ENCODE measurements around the gene USP9X.
"Not testable (repeated sequence)": the region's sequence is repeated elsewhere in the genome, so short reads cannot be mapped to it uniquely, and the experiment has no call there.

USP9X gene

DNA sequence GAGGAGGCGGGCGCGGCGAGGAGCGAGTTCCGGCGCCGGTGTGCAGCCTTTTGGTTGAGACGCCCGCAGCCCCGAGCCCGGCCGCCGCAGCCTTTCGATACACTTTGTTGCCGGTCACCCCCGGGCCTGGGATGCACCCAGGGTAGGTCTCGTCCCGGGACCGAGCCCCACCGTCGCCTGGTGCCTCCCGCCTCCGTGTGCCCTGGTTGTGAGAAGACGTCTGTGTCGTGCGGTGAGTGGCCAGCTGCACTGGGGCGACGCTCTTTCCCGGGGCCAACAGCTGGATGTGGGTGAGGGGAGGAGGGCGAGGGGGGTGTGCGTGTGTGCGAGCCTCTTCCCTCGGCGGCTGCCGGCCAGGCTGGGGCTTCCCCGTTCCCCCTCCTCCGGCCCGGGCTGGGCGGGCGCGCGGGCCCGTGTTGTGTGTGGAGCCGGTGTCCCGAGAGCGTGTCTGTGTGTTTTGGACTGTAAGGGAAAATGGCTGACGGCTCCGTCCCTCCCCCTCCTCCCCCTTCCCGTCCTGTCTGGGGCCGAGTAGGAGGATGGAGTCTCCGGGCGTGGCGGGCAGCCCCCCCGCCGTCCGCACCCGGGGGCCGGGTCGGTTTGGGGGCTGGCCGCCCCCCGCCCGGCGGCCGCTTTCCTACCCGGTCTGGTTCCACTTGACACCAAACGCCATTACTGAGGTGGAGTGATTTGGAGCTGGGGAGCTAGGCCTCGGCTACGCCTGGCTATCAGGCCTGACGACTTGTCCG, 807 bp downstream of the USP9X start:
- DNase-seq: peak; percentile 39

DNA sequence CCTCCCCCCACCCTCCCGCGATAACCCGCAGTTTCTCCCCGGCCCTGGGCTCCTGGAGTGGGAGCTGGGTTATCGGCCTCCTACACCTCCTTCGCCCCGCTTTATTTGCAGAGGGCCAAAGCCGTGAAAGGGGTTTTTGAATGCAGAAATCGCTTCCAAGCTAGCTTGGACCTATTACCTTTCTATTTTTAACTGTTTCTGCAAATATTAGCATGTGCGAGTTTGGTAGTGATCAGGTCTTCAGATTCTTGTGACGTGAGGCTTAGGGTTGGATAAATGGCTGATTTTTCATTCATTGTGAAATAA, 1.3 kb downstream of the USP9X start:
- no peak for DNase-seq

DNA sequence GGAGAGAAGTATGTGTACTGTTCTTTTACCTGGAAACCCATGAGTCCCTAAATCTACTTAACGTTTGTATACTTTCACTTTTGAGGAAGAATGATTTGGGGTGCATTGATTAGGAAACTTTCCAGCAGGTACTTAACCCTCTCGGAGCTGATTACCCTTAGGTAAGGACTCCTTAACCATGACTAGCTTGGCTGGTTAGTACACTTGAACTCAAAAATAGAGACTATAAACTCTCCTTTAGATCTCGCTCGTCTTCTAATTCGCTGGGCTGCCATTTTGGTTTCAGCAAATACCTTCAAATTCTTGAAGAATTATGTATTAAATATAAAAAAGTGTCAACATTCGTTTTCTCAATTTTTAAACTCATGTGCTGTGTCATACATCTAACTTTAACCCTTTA, 2.0 kb downstream of the USP9X start:
- DNase-seq: no peak

DNA sequence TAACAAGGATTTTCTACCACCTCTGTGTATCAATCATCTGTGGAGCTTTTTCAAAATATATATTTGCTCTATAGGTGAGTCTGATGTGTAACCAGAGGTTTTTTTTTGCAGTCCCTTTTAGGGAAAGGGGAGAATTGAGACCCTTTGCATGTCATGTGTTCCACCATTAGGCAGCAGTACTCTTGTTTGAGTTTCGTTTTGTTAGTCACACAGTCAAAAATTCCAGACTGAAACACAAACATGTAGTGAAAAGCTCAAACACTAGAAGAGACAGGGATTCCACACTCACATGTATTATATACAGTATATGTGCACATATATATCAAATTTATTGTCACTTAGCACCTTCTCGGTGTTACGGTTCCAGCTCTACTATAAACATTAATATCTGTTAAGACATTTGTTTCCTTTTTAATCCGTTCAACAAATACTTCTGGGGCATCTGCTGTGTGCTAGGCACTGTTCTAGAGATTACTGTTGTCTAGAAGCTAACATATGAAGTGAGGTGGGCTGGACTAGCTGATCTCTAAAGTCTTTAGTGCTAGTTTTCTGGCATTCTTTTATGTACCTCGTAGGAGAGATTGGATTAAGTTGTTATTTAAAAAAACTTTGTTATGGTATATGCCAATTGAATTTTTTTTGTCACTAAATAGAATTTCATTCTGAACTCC, 5.5 kb downstream of the USP9X start:
- no peak for DNase-seq

DNA sequence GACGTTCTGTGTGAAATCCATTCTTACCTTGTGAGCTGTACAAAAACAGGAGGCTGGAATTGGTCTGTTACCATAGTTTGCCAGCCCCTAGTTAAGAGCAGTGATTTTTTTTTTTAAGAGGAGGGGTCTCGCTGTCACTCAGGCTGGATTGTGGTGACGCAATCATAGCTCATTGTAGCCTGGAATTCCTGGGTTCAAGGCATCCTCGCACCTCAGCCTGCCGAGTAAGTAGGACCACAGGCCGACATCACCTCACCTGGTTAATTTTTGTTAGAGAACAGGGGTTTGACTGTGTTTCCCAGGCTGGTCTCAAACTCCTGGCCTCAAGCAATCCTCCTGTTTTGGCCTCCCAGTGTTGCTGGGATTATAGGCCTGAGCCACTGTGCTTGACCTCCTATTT, 7.5 kb downstream of the USP9X start:
- DNase-seq: no peak

DNA sequence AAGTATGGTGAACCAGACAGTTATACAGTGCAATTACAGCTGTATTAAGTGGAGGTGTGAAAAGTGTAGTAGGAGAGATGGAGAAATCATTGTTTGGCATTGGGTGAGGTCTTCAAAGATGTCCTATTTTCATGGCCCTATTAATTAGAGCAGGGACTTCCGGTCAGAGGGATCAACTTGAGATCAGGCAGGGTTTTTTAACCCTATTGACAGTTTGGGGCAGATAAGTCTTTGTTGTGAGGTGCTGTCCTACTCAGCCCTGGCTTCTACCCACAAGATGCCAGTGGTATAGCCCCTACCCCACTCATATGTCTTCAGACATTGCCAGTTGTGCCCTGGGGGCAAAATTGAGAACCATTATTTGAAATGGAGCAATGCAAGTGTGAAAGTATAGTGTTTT, 9.9 kb downstream of the USP9X start:
- no peak for DNase-seq

DNA sequence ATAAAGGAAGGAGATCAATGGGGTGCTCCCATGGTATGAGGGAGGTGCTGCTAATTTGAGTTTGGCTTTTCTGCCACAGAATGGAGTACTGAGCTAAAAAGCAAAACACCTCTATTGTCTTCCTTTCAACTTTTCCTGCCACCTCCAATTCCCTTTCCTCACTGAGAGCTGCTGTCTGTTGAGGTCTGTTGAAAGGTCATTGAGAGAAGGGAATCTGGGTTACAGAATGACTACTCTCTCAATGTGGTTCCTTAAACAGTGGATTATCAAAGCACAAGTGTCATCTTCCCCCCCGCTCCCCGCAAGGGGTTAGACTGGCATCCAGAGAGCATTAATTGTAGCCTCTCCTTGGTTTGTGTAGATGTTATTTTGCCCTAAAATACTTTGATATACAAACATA, 10.7 kb downstream of the USP9X start:
- DNase-seq: no peak

DNA sequence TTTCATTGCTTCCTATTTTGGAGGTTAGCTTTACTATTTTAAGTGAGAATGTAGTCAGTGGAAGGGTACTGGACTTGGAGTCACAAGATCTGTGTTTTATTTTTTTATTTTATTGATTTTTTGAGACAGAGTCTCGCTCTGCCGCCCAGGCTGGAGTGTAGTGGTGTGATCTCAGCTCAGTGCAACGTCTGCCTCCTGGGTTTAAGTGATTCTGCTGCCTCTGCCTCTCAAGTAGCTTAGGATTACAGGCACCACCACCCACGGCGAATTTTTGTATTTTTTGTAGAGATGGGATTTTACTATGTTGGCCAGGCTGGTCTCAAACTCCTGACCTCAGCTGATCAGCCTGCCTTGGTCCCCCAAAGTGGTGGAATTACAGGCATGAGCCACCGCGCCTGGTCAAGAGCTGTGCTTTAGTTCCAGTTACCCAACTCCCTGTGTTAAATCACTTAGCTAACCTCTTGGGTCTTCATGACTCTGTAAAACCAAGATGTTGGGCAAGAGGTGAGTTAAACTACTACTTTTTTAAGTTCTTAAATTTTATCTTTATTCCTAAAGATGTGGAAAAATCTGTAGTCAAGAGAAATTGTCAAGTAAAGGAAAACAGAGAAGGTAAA, 11.2 kb downstream of the USP9X start:
- DNase-seq: no peak

DNA sequence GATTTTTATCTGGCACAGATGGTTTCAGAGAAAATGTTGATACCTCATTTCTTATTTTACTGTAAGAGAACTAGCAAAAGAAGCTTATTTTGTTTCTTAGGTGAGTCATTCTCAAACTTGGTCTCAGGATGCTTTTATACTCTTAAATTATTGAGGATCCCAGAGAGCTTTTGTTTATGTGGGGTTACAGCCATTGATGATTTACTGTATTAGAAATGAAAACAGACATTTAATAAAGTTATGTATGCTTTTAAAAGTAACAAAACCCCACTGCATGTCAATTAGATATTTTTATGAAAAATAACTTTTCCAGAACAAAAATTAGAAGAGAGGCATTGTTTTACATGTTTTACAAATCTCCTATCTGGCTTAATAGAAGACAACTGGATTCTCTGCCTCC, 12.1 kb downstream of the USP9X start:
- DNase-seq: no peak

DNA sequence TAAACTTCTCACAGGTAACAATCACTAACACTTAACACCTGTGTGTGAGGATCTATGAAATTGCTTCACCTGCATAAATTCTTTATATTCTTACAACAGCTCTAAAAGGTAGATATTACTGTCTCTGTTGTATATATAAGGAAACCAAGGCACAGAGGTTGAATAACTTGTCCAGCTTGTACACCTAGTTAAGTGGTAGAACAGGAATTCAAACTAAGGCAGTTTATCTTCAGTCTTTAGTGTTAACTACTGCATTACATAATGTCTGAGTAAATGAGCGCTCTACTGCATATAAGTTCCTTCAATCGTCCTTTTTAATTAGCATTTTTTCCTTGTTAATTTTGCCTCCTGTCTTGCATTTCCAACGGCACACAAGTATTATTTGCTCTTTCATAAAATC, 15.0 kb downstream of the USP9X start:
- no peak for DNase-seq

DNA sequence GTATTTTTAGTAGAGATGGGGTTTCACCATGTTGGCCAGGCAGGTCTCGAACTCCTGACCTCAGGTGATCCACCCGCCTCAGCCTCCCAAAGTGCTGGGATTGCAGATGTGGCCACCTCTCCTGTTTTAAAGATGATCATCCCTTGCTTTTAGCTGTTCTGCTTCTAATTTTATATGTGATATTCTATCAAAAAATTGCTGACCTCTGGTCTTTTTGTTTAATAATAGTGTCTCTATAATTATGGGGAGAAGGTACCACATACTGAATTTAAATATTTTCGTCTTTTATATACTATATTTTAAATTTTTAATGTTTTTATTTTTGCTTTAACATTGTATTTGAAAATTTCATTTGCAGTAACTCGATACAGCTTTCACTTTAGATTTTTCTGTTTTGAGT, 15.6 kb downstream of the USP9X start:
- no peak for DNase-seq

DNA sequence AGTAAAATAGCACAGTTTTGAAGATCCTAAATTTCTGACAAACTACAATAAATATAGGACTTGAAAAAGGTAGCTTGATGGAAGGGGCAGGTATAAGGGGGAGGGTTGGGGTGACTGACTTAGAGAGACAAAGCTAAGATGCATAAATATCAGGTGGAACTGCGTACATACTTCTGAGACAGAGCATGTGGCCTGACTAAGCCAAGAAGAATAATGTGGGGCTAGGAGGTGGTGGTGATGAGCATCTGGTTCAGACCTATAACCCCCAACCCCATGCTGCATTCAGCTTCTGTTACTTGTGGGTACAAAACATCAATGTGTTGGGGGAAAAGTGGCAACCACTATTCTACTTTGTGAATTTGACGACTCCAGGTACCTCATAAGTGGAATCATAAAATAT, 19.8 kb downstream of the USP9X start:
- DNase-seq: no peak

DNA sequence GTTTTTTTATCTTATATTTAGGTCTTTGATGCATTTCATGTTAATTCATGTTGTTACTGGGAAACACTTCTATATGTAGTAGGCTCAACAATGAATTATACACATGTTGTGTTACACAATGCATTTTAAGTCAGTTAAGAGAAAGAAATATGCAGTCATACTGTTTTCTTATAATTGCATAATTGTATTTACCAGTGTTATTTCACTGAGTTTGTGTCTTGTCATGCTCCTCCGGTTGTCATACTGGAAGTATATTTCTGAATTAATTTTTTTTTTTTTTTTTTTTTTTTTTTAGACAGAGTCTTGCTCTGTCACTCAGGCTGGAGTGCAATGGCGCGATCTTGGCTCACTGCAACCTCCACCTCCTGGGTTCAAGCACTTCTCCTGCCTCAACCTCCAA, 21.0 kb downstream of the USP9X start:
- DNase-seq: not testable (repeated sequence)

DNA sequence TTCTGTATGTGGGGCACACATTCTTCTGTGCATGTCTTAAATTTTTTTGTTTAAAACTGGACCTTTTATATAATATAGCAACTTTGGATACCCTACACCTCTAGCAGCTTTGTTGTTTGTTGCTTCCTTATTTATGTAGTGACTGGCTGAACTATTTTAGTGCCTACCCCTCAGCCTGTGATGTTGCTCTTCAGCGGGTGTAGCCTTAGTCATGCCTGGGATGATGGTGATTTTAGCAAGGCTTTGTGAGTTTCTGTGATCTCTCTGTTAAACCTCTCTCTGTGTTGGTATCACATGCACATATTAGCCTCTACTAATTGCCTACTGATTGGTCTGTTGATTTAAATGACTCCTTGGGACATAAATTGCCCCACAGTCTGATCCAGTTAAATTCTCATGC, 22.8 kb downstream of the USP9X start:
- no peak for DNase-seq

DNA sequence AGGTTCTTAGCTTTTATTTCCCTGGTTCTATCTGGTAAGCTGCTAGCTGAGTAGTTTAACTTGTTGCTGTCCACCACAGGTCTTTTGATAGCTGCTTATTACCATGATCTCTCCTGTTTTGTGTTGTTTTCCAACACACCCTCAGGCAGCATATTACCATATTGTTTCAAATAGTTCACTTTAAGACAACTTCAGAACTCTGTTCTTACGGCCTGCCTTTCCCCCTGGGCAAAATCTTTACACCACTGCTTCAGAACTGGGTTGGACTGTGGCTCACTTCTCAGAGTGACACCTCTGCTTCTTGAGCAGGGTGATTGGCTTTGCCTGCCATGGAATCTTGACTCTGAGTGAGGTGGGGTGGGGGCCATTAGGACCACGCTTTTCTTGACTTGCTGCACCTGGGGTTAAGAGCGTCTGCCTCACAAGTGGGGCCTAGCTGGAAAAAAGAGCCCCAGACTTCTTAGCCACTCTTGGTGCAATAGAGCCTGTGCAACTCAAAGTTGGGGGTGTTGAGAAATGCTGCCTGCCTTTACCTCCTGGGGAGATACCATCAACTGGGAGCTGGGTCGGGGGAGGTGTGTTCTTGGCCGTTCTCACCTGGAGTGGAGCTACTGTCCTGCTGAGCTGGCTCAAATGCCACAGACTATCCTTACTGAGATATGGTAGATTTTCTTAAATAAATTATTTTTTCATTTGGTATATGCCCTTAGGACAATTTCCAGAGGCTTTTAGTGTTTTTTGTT, 23.4 kb downstream of the USP9X start:
- DNase-seq: no peak

DNA sequence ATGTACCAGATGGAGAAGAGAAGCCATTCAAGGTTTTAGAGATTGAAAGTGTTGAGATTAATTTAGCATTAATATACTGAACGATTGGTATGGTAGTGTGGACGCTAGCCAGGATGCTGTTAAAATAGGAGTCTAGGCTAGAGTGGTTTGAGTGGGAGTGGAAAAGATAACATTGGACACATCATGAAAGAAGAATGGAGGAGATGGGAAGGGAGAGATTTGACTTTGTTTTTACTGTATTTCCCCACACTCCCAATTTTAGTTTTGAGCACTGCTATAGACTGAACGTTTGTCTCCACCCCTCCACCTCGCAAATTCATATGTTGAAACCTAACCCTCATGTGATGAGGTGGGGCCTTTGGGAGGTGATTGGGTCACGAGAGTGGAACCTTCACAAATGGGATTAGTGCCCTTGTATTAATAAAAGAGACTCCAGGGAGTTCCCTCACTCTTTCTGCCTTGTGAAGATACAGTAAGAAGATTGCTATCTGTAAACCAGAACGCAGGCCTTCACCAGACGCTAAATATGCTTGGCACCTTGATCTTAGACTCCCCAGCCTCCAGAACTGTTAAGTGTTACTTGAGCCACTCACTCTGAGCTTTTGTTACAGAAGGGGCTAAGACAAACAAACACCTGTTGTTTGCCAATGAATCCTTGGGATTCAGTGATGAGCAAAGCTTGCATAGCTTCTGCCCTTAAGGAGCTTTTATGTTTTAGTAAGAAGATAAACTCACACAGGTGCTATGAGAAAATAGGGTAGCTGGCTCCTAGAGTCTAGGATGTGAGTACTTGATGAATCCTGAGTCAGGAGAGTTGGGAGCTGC, 25.8 kb downstream of the USP9X start:
- DNase-seq: no peak

DNA sequence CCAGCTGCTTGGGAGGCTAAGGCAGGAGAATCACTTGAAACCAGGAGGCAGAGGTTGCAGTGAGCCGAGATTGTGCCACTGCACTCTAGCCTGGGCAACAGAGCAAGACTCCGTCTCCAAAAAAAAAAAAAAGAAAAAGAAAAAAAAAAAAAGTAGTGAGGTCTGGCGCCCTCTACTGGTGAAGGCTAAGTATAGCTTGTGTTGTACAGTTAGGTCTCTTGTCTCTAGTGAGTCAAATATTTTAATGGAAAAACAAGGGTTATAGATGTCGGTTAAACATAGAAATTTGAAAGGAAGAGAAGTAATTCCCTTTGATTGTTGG, 29.8 kb downstream of the USP9X start:
- DNase-seq: not testable (repeated sequence)

DNA sequence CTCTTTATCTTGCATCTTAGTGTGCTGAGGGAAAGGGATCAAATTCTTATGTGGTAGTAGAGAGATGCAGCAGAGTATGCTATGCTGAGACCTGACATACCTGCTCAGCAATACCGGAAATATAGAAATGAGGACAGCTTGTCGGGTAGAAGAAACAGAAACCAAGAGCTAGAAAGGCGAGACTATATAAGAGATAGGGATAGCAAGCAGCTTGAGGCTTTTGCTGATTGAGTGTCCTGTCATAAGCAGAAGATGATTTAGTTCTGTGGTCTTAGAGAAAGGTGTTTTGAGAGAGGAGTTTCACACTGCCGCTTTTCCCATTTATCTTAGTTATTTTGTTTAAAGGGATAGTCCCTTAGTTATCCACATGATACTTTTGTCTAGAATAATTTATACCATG, 31.7 kb downstream of the USP9X start:
- DNase-seq: no peak

DNA sequence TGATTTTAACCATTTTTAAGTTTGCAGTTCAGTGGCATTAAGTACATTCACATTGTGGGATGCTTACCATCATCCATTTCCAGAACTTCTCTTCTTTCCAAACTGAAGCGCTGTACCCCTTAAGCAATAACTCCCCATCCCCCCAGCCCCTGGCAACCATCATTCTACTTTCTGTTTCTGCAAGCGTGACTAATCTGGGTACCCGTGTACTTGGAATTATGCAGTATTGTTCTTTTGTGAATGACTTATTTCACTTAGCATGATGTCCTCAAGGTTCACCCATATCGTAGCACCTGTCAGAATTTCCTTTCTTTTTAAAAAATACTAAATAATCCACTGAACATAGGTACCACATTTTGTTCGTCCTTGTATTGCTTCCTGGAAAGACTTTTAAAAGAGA, 32.9 kb downstream of the USP9X start:
- no peak for DNase-seq

DNA sequence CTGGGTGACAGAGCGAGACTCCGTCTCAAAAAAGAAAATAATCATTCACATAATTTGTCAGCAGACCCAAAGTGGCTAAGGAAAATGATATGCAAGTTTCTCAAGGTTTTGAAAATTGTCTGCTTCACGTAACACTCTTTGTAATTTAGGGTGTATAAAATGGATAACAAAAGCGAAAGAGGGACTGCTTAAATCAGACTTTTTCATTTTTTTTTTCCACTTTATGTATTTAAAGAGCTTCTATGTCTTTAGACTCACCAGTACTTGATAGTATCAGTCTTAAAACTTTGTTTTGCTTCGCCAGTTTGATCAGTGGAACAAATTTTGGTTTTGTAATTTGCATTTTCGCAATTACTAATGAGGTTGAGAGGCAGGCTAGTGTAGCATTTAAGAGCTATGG, 34.6 kb downstream of the USP9X start:
- DNase-seq: no peak

DNA sequence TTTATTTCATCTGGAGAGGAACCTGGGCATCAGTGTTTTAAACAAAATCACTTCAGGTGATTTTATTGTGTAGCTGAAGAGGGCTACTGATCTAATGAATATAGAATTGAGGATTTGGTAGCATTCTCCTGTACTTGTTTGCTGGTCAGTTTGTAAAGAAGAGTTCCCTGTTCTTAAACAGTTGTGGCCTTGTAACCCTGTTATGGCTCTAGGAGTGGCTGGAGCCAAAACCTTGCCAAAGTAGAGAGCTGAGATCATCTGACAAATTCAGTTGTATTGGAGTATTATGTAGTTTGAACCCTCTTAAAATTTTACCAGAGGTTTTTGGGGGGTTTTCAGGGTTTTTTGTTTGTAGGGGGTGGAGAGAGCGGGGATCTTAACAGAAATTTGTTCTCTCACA, 36.5 kb downstream of the USP9X start:
- no peak for DNase-seq

DNA sequence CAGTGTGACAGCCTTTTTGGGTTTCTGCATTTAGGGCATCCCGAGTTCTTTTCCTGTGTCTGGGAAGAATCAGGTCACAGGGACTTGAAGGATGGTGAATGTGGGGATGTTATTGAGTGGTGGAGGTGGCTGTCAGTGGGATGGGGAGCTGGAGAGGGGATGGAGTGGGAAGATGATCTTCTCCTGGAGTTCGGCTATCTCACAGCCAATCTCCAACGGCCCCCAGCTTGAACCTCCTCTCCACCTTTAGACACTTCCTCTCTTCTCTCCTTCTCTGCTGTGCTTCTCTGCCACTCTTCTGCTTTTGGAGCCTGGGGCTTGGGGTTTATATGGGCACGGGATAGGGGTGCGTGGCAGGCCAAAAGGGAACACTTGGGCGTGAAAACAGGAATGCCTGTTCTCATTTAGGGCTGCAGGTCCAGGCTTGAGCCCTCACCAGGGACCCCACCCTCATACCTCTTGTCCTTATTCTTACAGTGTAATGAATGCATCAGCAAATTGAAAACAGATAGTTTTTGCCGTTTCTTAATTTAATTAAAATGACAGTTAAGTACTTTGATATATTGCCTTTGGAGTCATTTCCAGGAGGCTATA, 37.5 kb downstream of the USP9X start:
- DNase-seq: no peak

All from 8988T (cell line).